NCI-H2107 treated with DMSO at 0.1 percent for 48 hours (cell line): Measurements from ENCODE around the gene FASTKD3.
A peak's percentile ranks its signal among the peaks of the same experiment; 100 is the strongest.
"Not testable (repeated sequence)": the region's sequence is repeated elsewhere in the genome, so short reads cannot be mapped to it uniquely, and the experiment has no call there.

Experiments
- DNase-seq: peaks from one replicate; lab custom pipeline; 2025; ENCODE audit not compliant: unreplicated experiment; lab: John Stamatoyannopoulos, UW

FASTKD3 gene

GRCh38 chr5:7868773-7869473 lies at the start of gene FASTKD3, which contains the start of gene MTRR:
TSS of gene FASTKD3 (minus strand) at chr5:7869031. CDS start at chr5:7868083, 948 bp downstream.
TSS of gene MTRR (plus strand) at chr5:7869148. CDS start at chr5:7870795, 1,647 bp downstream.
- DNase-seq = peak; percentile 89

GRCh38 chr5:7917130-7918123 lies 48.6 kb upstream of the FASTKD3 start:
- no peak for DNase-seq

- peak; percentile 90 for DNase-seq
Measured at GRCh38 chr5:7916171-7916804, 47.5 kb upstream of the FASTKD3 start.

GRCh38 chr5:7911429-7911771 lies 42.6 kb upstream of the FASTKD3 start:
- not testable (repeated sequence) for DNase-seq

- DNase-seq = no peak
Measured at GRCh38 chr5:7910738-7911428, 42.1 kb upstream of the FASTKD3 start.

GRCh38 chr5:7908317-7908716 lies 39.5 kb upstream of the FASTKD3 start:
- no peak for DNase-seq

GRCh38 chr5:7907612-7908011 lies 38.8 kb upstream of the FASTKD3 start:
- no peak for DNase-seq

GRCh38 chr5:7904170-7904569 lies 35.3 kb upstream of the FASTKD3 start:
- DNase-seq = no peak

- no peak for DNase-seq
Measured at GRCh38 chr5:7902666-7903625, 34.1 kb upstream of the FASTKD3 start.

- DNase-seq = no peak
Measured at GRCh38 chr5:7902201-7902600, 33.4 kb upstream of the FASTKD3 start.

- DNase-seq = no peak
Measured at GRCh38 chr5:7897014-7897600, 28.3 kb upstream of the FASTKD3 start.

GRCh38 chr5:7894860-7895259 lies 26.0 kb upstream of the FASTKD3 start:
- DNase-seq = no peak

GRCh38 chr5:7894439-7894838 lies 25.6 kb upstream of the FASTKD3 start:
- DNase-seq = no peak

GRCh38 chr5:7888901-7889300 lies 20.1 kb upstream of the FASTKD3 start:
- DNase-seq = no peak

GRCh38 chr5:7886849-7887475 lies 18.1 kb upstream of the FASTKD3 start:
- peak; percentile 79 for DNase-seq

GRCh38 chr5:7884491-7885267 lies 15.8 kb upstream of the FASTKD3 start:
- no peak for DNase-seq

GRCh38 chr5:7882926-7883325 lies 14.1 kb upstream of the FASTKD3 start:
- no peak for DNase-seq

- DNase-seq = no peak
Measured at GRCh38 chr5:7881816-7882215, 13.0 kb upstream of the FASTKD3 start.
